NOMO-1 treated with dmso at 0.1 percent for 144 hours (cell line): ENCODE results near the gene ACOT4.
"Not testable (repeated sequence)": the region's sequence is repeated elsewhere in the genome, so short reads cannot be mapped to it uniquely, and the experiment has no call there.

Experiments
- DNase-seq: peaks from one replicate; lab custom pipeline; 2025; ENCODE audit not compliant: unreplicated experiment; lab: John Stamatoyannopoulos, UW

ACOT4 gene

GRCh38 chr14:73630009-73630780 lies 38.5 kb downstream of the ACOT4 start:
- no peak for DNase-seq

GRCh38 chr14:73633116-73634010 lies 41.7 kb downstream of the ACOT4 start:
- DNase-seq = peak; percentile 71

DNA sequence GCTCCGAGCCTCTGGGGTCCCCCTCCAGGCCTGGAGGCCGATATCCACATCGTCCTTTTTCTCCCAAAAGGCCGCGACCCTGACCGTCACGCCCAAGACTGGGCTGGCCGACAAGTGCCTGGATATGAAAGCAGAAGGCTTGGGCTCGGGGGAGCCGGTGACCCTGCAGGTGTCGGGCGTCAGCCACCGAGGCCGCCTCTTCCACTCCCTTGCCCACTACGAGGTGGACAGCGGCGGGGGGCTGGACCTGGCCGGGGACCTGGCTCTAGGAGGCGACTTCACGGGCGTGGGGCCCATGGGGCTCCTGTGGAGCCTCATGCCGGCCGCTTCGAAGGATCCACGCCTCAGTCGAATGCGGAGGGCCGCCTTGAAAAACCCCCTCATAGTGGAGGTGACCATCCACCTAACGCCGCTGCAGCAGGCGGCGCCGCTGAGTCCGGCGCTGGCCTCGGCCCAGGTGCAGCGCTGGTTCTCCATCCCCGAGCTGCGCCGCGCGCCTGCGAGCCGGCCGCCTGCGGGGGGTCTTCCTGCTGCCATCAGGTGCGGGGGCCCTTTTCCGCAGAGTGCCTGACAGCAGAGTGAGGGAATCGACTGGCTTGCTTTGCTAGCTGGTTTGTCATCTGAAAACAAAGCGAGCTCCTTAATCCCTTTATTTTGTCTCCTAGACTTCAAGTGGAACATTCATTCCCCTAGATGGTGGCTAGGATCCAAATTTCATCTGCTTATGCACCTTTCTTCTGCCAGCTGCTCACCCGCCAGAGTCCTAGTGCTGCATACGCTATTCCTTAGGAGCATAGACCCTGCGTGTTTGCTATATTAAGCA lies 42.5 kb downstream of the ACOT4 start:
- no peak for DNase-seq

DNA sequence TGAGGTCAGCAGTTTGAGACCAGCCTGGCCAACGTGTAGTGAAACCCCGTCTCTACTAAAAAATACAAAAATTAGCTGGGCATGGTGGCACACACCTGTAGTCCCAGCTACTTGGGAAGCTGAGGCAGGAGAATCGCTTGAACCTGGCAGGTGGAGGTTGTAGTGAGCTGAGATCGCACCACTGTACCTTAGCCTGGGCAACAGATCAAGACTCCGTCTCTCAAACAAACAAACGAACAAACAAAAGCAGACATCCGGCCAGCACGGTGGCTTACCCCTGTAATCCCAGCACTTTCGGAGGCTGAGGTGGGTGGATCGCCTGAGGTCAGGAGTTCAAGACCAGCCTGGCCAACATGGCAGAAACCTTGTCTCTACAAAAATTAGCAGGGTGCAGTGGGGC lies 44.7 kb downstream of the ACOT4 start:
- not testable (repeated sequence) for DNase-seq

DNA sequence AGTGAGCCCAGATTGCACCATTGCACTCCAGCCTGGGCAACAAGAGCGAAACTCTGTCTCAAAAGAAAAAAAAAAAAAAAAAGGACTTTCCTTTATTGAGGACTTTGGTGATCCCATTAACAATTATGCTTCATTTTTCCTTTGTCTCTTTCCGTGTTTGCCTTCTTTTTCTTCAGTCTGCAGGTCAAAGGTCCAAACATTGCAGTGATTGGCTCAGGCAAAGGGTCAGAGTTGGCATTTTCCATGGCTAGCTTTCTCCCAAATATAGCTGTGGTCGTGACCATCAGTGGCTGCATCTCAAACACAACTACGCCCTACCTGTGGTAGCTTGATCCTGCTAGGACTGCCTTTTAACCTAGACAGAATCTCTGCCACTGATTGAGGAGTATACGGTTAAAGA lies 46.2 kb downstream of the ACOT4 start:
- DNase-seq = no peak

GRCh38 chr14:73640796-73641365 lies 49.2 kb downstream of the ACOT4 start:
- DNase-seq = no peak

GRCh38 chr14:73644531-73645247 lies 53.0 kb downstream of the ACOT4 start, which contains the start of gene DNAL1:
Gene DNAL1, plus strand, starts transcription at chr14:73644986. Its CDS starts 54 bp downstream, at chr14:73645040.
- DNase-seq = peak; percentile 87

DNA sequence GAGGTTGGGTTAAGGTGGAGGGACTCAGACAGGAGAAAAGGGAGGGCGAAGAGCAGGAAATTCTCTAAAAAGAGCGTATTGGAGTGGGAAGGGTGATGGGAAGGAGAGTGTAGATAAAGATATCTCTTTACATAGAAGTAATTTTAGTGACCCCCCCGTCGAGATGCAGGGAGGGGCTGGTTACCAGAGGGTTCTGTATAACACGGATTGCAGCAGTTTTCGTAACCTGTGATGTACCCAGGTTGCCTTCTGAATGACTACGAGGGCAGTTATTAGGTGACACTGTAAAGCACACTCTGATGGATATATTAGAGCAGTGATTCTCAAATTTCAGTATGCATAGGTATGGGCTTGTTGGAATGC lies 53.6 kb downstream of the ACOT4 start:
- DNase-seq = no peak
